Smooth muscle cell (in vitro differentiated cells): Measurements from ENCODE around the gene ITPK1. TPM values are rescaled to one million over a fixed set of nuclear protein-coding genes. Genes with fewer than 3 reads are reported as not detected.

ENCODE experiments used
- DNase-seq: peaks from one replicate; lab custom pipeline; 2025; ENCODE audit not compliant: unreplicated experiment; lab: John Stamatoyannopoulos, UW
- H2AFZ ChIP-seq: fragments of 200-600 bp; sonication (generic); 2 replicates; pipeline ENCODE4 v1.6.0; 2016; ENCODE audit warnings: antibody characterized with exemption, low read depth, mild to moderate bottlenecking
- H3F3A ChIP-seq: fragments of 200-600 bp; sonication (generic); 2 replicates; pipeline ENCODE4 v1.6.0; 2017; ENCODE audit warnings: antibody characterized with exemption, low read depth
- H3K27ac ChIP-seq: fragments of 200-600 bp; sonication (generic); 2 replicates; pipeline ENCODE4 v1.5.1; 2016; ENCODE audit warnings: low read depth, mild to moderate bottlenecking
- H3K27me3 ChIP-seq: fragments of 200-600 bp; sonication (generic); 2 replicates; pipeline ENCODE4 v1.6.1; 2016; ENCODE audit warnings: low read depth, mild to moderate bottlenecking
- H3K36me3 ChIP-seq: fragments of 200-600 bp; sonication (generic); 2 replicates; pipeline ENCODE4 v1.5.1; 2016; ENCODE audit warnings: low read depth
- H3K4me1 ChIP-seq: fragments of 200-600 bp; sonication (generic); 2 replicates; pipeline ENCODE4 v1.5.1; 2016; ENCODE audit warnings: low read depth
- H3K4me2 ChIP-seq: fragments of 200-600 bp; sonication (generic); 2 replicates; pipeline ENCODE4 v1.6.0; 2016; ENCODE audit warnings: mild to moderate bottlenecking
- H3K4me3 ChIP-seq: fragments of 200-600 bp; sonication (generic); 2 replicates; pipeline ENCODE4 v1.5.1; 2016; ENCODE audit warnings: mild to moderate bottlenecking
- H3K79me2 ChIP-seq: fragments of 200-600 bp; sonication (generic); 2 replicates; pipeline ENCODE4 v1.6.0; 2016; ENCODE audit warnings: low read depth, mild to moderate bottlenecking
- H3K9ac ChIP-seq: fragments of 200-600 bp; sonication (generic); 2 replicates; pipeline ENCODE4 v1.6.0; 2016; ENCODE audit warnings: low read depth
- H3K9me3 ChIP-seq: fragments of 200-600 bp; sonication (generic); replicated peaks from 2 replicates; pipeline ENCODE4 v1.5.1; 2016; ENCODE audit warnings: low read depth
- H4K20me1 ChIP-seq: fragments of 200-600 bp; sonication (generic); 2 replicates; pipeline ENCODE4 v1.6.0; 2016; ENCODE audit warnings: low read depth
- CTCF ChIP-seq: fragments of 200-600 bp; sonication (generic); IDR thresholded peaks from 2 replicates; pipeline ENCODE4 v1.5.1; 2017; ENCODE audit warnings: borderline replicate concordance, mild to moderate bottlenecking, antibody characterized with exemption; ENCODE audit not compliant: insufficient read depth, poor library complexity, severe bottlenecking
- WGBS: methylation state at CpG from one replicate; pipeline ENCODE4 v1.1.7; 2016; ENCODE audit warnings: low lambda C conversion rate; 5-methylcytosine and 5-hydroxymethylcytosine counted together
- polyA plus RNA-seq: library from polyadenylated mRNA; unstranded; fragments of >200 nt; fragmentation: Nextera tagmentation; extraction: Ambion mirVana; gene quantifications from 2 replicates; pipeline ENCODE4 v1.2.1, GENCODE V29; 2016
- total RNA-seq: library from RNA; depleted of rRNA; stranded (reverse); fragments of >200 nt; gene quantifications from 2 replicates; pipeline ENCODE4 v1.2.3, GENCODE V29; 2014

The ITPK1 gene
- total and polyA plus RNA-seq, 2 experiments from 2014 or later, result 9.2 to 14.2 TPM

- Histone ChIP-seq H3K9me3 (no peaks in the 10 kb centered on the region), H3K4me1 (no peaks in the 10 kb centered on the region), H3K4me3 (no peak overlapping the region), H4K20me1 (no peaks in the 10 kb centered on the region), H3F3A (no peaks in the 10 kb centered on the region), H3K4me2 (no peak overlapping the region), H3K36me3 (no peaks in the 10 kb centered on the region), H3K9ac (no peak overlapping the region), H3K27ac (no peak overlapping the region), H3K79me2 (no peaks in the 10 kb centered on the region), H3K27me3 (no peaks in the 10 kb centered on the region), H2AFZ (no peak overlapping the region)
- DNase-seq, result no peak
- 93% methylated on average over 14 of the region's 14 CpGs for WGBS
- TF ChIP-seq CTCF, result no peak
Measured at GRCh38 chr14:92988786-92989755, 126.7 kb downstream of the ITPK1 start.

- no peak for TF ChIP-seq CTCF
- DNase-seq, result no peak
- Histone ChIP-seq H3K9ac (no peak overlapping the region), H3K4me1 (no peaks in the 10 kb centered on the region), H3K27ac (no peak overlapping the region), H3F3A (no peaks in the 10 kb centered on the region), H2AFZ (no peak overlapping the region), H4K20me1 (no peaks in the 10 kb centered on the region), H3K36me3 (no peaks in the 10 kb centered on the region), H3K27me3 (no peaks in the 10 kb centered on the region), H3K4me3 (no peak overlapping the region), H3K4me2 (no peak overlapping the region), H3K9me3 (no peaks in the 10 kb centered on the region), H3K79me2 (no peaks in the 10 kb centered on the region)
- WGBS, result 96% methylated on average over 25 of the region's 25 CpGs
Measured at GRCh38 chr14:92987713-92988510, 127.8 kb downstream of the ITPK1 start.

- 100% methylated on average over 5 of the region's 5 CpGs for WGBS
- Histone ChIP-seq H3K9me3 (no peaks in the 10 kb centered on the region), H4K20me1 (peaks cover 5% of the 10 kb centered on the region), H3K4me2 (no peak overlapping the region), H3K4me3 (no peak overlapping the region), H3K4me1 (no peaks in the 10 kb centered on the region), H3K36me3 (no peaks in the 10 kb centered on the region), H2AFZ (no peak overlapping the region), H3K79me2 (no peaks in the 10 kb centered on the region), H3K27me3 (no peaks in the 10 kb centered on the region), H3K27ac (no peak overlapping the region), H3F3A (no peaks in the 10 kb centered on the region), H3K9ac (no peak overlapping the region)
- TF ChIP-seq CTCF, result no peak
- no peak for DNase-seq
Measured at GRCh38 chr14:92987148-92987570, 128.6 kb downstream of the ITPK1 start.
